HFFc6 (cell line): ENCODE measurements around the gene ETHE1. TPM values are rescaled to one million over a fixed set of nuclear protein-coding genes. Genes with fewer than 3 reads are reported as not detected.
A peak's percentile ranks its signal among the peaks of the same experiment; 100 is the strongest.

Experiments used
- DNase-seq: peaks from one replicate; pipeline ENCODE4 v3.0.0-alpha.2; 2018
- H3K27ac Mint-ChIP-seq: 2 replicates; pipeline ENCODE4 v1.8.0; 2020; ENCODE audit warnings: mild to moderate bottlenecking, mixed read lengths
- H3K27me3 Mint-ChIP-seq: 2 replicates; pipeline ENCODE4 v1.8.0; 2021; ENCODE audit warnings: mild to moderate bottlenecking, moderate library complexity, mixed read lengths; ENCODE audit not compliant: insufficient read depth
- H3K36me3 Mint-ChIP-seq: 2 replicates; pipeline ENCODE4 v1.8.0; 2021; ENCODE audit warnings: low read depth, mixed read lengths
- H3K4me1 Mint-ChIP-seq: 2 replicates; pipeline ENCODE4 v1.8.0; 2020; ENCODE audit warnings: low read depth, mixed read lengths
- H3K4me3 Mint-ChIP-seq: 2 replicates; pipeline ENCODE4 v1.8.0; 2020; ENCODE audit warnings: mild to moderate bottlenecking, moderate library complexity, mixed read lengths
- H3K9me3 Mint-ChIP-seq: 2 replicates; pipeline ENCODE4 v1.8.0; 2020; ENCODE audit warnings: mild to moderate bottlenecking, mixed read lengths
- CTCF ChIP-seq: fragments of 200-600 bp; sonication (generic); IDR thresholded peaks from 2 replicates; pipeline ENCODE4 v1.5.0; 2021; ENCODE audit warnings: antibody characterized with exemption, mild to moderate bottlenecking
- total RNA-seq, 6 experiments: library from RNA; stranded (reverse); fragmentation: NEBNext Ultra II Directional; extraction: Animal tissue kit (Norgen Biotek cat#: 25700); gene quantifications; 2 replicates in 1 of 6; 3 replicates in 5 of 6; pipeline ENCODE4 v1.2.3, GENCODE V29; 2021

ETHE1 gene
- total RNA-seq, 6 experiments from 2014 or later = 81.3 to 125 (median 107) TPM

DNA sequence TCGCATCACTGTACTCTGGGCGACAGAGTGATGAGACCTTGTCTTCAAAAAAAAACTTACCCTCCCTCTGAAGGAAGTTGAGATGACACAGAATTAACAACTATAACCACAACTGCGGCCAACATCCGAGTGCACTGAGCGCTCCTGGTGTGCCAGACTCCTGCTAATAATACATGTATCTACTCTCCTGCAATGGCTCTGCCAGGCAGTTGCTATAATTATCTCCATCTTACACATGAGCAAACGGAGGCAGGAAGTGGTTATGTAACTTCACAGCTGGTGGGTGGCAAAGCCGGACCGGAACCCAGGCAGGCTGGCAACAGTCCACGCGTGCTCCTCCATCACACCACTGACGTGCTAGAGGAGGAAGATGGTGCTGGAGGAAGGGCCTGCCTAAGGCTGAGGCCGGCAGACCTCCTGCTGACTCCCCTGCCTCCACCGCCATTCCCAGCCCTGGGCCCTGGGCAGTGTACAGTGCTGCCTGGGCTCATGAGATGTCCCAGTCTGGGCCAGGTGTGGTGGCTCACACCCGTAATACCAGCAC is 35.8 kb upstream of the ETHE1 start:
- Mint-ChIP-seq H3K27me3 (no peaks in the 10 kb centered on the region), H3K27ac (peak overlapping the region; percentile 78), H3K4me1 (peaks cover 43% of the 10 kb centered on the region), H3K9me3 (no peaks in the 10 kb centered on the region), H3K36me3 (peaks cover 35% of the 10 kb centered on the region), H3K4me3 (no peak overlapping the region)
- peak; percentile 78 for DNase-seq
- TF ChIP-seq CTCF = no peak

GRCh38 chr19:43562226-43562697 is 35.3 kb upstream of the ETHE1 start:
- Mint-ChIP-seq H3K9me3 (no peaks in the 10 kb centered on the region), H3K4me1 (peaks cover 48% of the 10 kb centered on the region), H3K4me3 (no peak overlapping the region), H3K36me3 (peaks cover 35% of the 10 kb centered on the region), H3K27ac (peak overlapping the region; percentile 78), H3K27me3 (no peaks in the 10 kb centered on the region)
- DNase-seq = no peak
- TF ChIP-seq CTCF = no peak

- no peak overlapping the region for H3K4me3 Mint-ChIP-seq
- peaks cover 51% of the 10 kb centered on the region for H3K4me1 Mint-ChIP-seq
- no peaks in the 10 kb centered on the region for H3K27me3 Mint-ChIP-seq
- DNase-seq = no peak
- peak overlapping the region; percentile 50 for H3K27ac Mint-ChIP-seq
- TF ChIP-seq CTCF = no peak
- peaks cover 35% of the 10 kb centered on the region for H3K36me3 Mint-ChIP-seq
- H3K9me3 Mint-ChIP-seq = no peaks in the 10 kb centered on the region
These were observed 34.4 kb upstream of the ETHE1 start for GRCh38 chr19:43561139-43561970.

DNA sequence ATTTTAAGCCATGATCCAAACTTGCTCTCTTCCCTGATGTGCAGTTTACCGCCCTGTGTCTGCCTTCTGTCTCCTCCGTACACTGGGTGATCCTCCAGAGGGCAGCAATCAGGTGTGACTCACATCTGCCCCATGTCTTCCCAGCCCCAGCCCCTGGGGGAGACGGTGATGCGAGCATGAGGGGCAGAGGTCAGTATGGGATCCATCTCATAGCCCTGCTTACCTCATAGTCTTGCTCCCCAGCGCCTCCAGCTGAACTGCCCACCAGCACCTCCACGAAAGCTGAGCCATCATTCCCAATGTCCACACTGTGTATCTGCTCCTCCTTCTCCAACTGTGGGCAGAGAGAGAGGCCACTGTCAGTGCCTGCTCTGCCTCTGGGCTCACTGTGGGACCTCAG is 33.7 kb upstream of the ETHE1 start:
- DNase-seq = peak; percentile 13

DNA sequence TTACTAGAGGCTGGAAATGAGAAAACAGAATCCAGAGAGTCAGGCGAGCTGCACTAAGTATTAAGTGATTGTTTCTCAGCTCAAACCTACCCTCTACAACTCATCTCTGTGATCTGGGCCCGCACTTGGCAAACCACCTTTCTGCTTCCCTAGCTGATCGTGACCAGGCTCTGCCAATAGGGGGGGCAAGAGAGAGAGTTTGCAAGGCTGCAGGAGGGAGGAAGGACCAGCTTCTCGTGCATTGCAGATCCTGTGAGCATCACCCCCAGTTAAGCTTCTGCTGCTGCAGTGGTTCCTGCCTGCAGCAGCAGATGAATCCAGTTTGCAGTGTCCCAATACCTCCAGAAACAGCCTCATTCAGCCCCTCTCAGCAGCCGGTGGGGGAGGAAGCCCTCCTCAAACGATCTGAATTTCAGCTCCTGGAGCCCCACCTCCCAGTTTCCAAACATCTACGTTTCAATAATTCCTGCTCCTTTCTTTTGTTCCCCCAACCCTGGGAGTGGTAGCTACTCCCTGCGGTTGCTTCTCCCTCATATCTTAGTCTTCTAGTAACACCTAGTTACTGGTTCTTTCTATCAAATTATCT is 28.3 kb upstream of the ETHE1 start:
- peaks cover 1% of the 10 kb centered on the region; the same call in 1 of the 2 replicates for H3K27me3 Mint-ChIP-seq
- 0 out of 2 replicates have a peak, but pooled peaks cover 9% of the 10 kb centered on the region for H3K36me3 Mint-ChIP-seq
- TF ChIP-seq CTCF = peak; percentile 83
- peaks cover 18% of the 10 kb centered on the region for H3K4me1 Mint-ChIP-seq
- H3K27ac Mint-ChIP-seq = no peak overlapping the region
- H3K9me3 Mint-ChIP-seq = no peaks in the 10 kb centered on the region
- DNase-seq = peak; percentile 50
- no peak overlapping the region for H3K4me3 Mint-ChIP-seq

More for the DNA sequence above, 33.7 kb upstream of the ETHE1 start:
- peak overlapping the region; percentile 50 for H3K27ac Mint-ChIP-seq
- no peaks in the 10 kb centered on the region for H3K27me3 Mint-ChIP-seq
- H3K9me3 Mint-ChIP-seq = no peaks in the 10 kb centered on the region
- H3K36me3 Mint-ChIP-seq = peaks cover 35% of the 10 kb centered on the region
- no peak overlapping the region for H3K4me3 Mint-ChIP-seq
- peak; percentile 44 for TF ChIP-seq CTCF
- peaks cover 51% of the 10 kb centered on the region for H3K4me1 Mint-ChIP-seq
